HuH-7.5 (cell line): ENCODE measurements around the gene CFDP1.

ENCODE experiments used
- DNase-seq: peaks from one replicate; pipeline ENCODE4 v3.0.0; 2011; ENCODE audit warnings: low spot score

The CFDP1 gene

GRCh38 chr16:75319513-75320411 is 113.5 kb downstream of the CFDP1 start:
- no peak for DNase-seq

GRCh38 chr16:75318737-75319136 is 114.6 kb downstream of the CFDP1 start:
- DNase-seq = no peak

GRCh38 chr16:75317532-75317931 is 115.8 kb downstream of the CFDP1 start:
- no peak for DNase-seq

GRCh38 chr16:75317101-75317522 is 116.2 kb downstream of the CFDP1 start:
- DNase-seq = no peak

GRCh38 chr16:75315539-75316306 is 117.6 kb downstream of the CFDP1 start:
- DNase-seq = no peak

GRCh38 chr16:75312875-75313274 is 120.4 kb downstream of the CFDP1 start:
- DNase-seq = no peak

- no peak for DNase-seq
These were observed 121.8 kb downstream of the CFDP1 start for GRCh38 chr16:75311383-75311938.

GRCh38 chr16:75310541-75310940 is 122.8 kb downstream of the CFDP1 start:
- no peak for DNase-seq

GRCh38 chr16:75309899-75310430 is 123.3 kb downstream of the CFDP1 start:
- peak; percentile 57 for DNase-seq

- DNase-seq = no peak
These were observed 124.1 kb downstream of the CFDP1 start for GRCh38 chr16:75309156-75309555.

- no peak for DNase-seq
These were observed 125.3 kb downstream of the CFDP1 start for GRCh38 chr16:75308011-75308410.

GRCh38 chr16:75307506-75307905 is 125.8 kb downstream of the CFDP1 start:
- no peak for DNase-seq

- DNase-seq = peak; percentile 47
These were observed 127.1 kb downstream of the CFDP1 start for GRCh38 chr16:75306099-75306762.

GRCh38 chr16:75305364-75306098 is 127.8 kb downstream of the CFDP1 start:
- peak; percentile 64 for DNase-seq

- no peak for DNase-seq
These were observed 128.6 kb downstream of the CFDP1 start for GRCh38 chr16:75304521-75305363.

- DNase-seq = no peak
These were observed 131.5 kb downstream of the CFDP1 start for GRCh38 chr16:75301804-75302203.

- no peak for DNase-seq
These were observed 135.0 kb downstream of the CFDP1 start for GRCh38 chr16:75298267-75298666.

- DNase-seq = no peak
These were observed 136.7 kb downstream of the CFDP1 start for GRCh38 chr16:75296606-75297005.

- no peak for DNase-seq
These were observed 138.4 kb downstream of the CFDP1 start for GRCh38 chr16:75294773-75295459.

- DNase-seq = no peak
These were observed 139.5 kb downstream of the CFDP1 start for GRCh38 chr16:75293772-75294171.
